ENCODE results near the gene ADD3. TPM values are rescaled to one million over a fixed set of nuclear protein-coding genes. Genes with fewer than 3 reads are reported as not detected.

The ADD3 gene
- total RNA-seq, 1 donor from 2014 or later, result 57.4 TPM

- TF ChIP-seq CTCF (IDR thresholded peaks at IDR 0.05), result no peak
- ATAC-seq (no peak), DNase-seq (no peak)
- Histone ChIP-seq H3K27ac (no peak overlapping the region), H3K9me3 (no peaks in the 10 kb centered on the region), H3K4me3 (no peak overlapping the region), H3K27me3 (no peaks in the 10 kb centered on the region), H3K4me1 (peaks cover 22% of the 10 kb centered on the region), H3K36me3 (no peaks in the 10 kb centered on the region)
- intact Hi-C loops (cut with DNase I), result no loop called here
Measured at GRCh38 chr10:110056822-110057221, 49.0 kb downstream of the ADD3 start.

GRCh38 chr10:110057456-110057855 is 49.7 kb downstream of the ADD3 start:
- no peak overlapping the region for H3K4me3 ChIP-seq
- H3K27me3 ChIP-seq, result no peaks in the 10 kb centered on the region
- TF ChIP-seq CTCF (IDR thresholded peaks at IDR 0.05), result no peak
- peak overlapping the region; percentile 28 for H3K27ac ChIP-seq
- peaks cover 22% of the 10 kb centered on the region for H3K4me1 ChIP-seq
- DNase-seq (no peak), ATAC-seq (no peak)
- H3K9me3 ChIP-seq, result no peaks in the 10 kb centered on the region
- intact Hi-C loops (cut with DNase I), result no loop called here
- no peaks in the 10 kb centered on the region for H3K36me3 ChIP-seq

GRCh38 chr10:110058212-110058611 is 50.4 kb downstream of the ADD3 start:
- H3K36me3 ChIP-seq, result no peaks in the 10 kb centered on the region
- H3K4me3 ChIP-seq, result no peak overlapping the region
- no peak for ATAC-seq
- H3K27me3 ChIP-seq, result no peaks in the 10 kb centered on the region
- no peak for TF ChIP-seq CTCF (IDR thresholded peaks at IDR 0.05)
- no peaks in the 10 kb centered on the region for H3K9me3 ChIP-seq
- DNase-seq, result no peak
- peaks cover 25% of the 10 kb centered on the region for H3K4me1 ChIP-seq
- intact Hi-C loops (cut with DNase I), result no loop called here
- peak overlapping the region; percentile 28 for H3K27ac ChIP-seq

- Histone ChIP-seq H3K27me3 (no peaks in the 10 kb centered on the region), H3K4me3 (no peak overlapping the region), H3K4me1 (peaks cover 34% of the 10 kb centered on the region), H3K36me3 (no peaks in the 10 kb centered on the region), H3K27ac (peak overlapping the region; percentile 11), H3K9me3 (no peaks in the 10 kb centered on the region)
- DNase-seq, result no peak
- intact Hi-C loops (cut with DNase I), result no loop called here
- TF ChIP-seq CTCF (IDR thresholded peaks at IDR 0.05), result no peak
- peak; percentile 43 for ATAC-seq
Measured at GRCh38 chr10:110059925-110060324, 52.1 kb downstream of the ADD3 start.

- ATAC-seq, result no peak
- no peak overlapping the region for H3K4me3 ChIP-seq
- no peaks in the 10 kb centered on the region for H3K9me3 ChIP-seq
- DNase-seq, result no peak
- H3K27ac ChIP-seq, result no peak overlapping the region
- intact Hi-C loops (cut with DNase I), result no loop called here
- H3K27me3 ChIP-seq, result no peaks in the 10 kb centered on the region
- H3K4me1 ChIP-seq, result peaks cover 36% of the 10 kb centered on the region
- no peaks in the 10 kb centered on the region for H3K36me3 ChIP-seq
- TF ChIP-seq CTCF (IDR thresholded peaks at IDR 0.05), result no peak
Measured at GRCh38 chr10:110061687-110062086, 53.9 kb downstream of the ADD3 start.

GRCh38 chr10:110065269-110065668 is 57.5 kb downstream of the ADD3 start:
- no peak for ATAC-seq
- DNase-seq, result no peak
- H3K27me3 ChIP-seq, result no peaks in the 10 kb centered on the region
- H3K4me1 ChIP-seq, result peaks cover 45% of the 10 kb centered on the region
- H3K9me3 ChIP-seq, result no peaks in the 10 kb centered on the region
- intact Hi-C loops (cut with DNase I), result no loop called here
- H3K36me3 ChIP-seq, result no peaks in the 10 kb centered on the region
- no peak overlapping the region for H3K4me3 ChIP-seq
- TF ChIP-seq CTCF (IDR thresholded peaks at IDR 0.05), result no peak
- no peak overlapping the region for H3K27ac ChIP-seq
